Measurements from ENCODE around the gene ST6GALNAC6.
A peak's percentile ranks its signal among the peaks of the same experiment; 100 is the strongest.

Gene ST6GALNAC6

DNA sequence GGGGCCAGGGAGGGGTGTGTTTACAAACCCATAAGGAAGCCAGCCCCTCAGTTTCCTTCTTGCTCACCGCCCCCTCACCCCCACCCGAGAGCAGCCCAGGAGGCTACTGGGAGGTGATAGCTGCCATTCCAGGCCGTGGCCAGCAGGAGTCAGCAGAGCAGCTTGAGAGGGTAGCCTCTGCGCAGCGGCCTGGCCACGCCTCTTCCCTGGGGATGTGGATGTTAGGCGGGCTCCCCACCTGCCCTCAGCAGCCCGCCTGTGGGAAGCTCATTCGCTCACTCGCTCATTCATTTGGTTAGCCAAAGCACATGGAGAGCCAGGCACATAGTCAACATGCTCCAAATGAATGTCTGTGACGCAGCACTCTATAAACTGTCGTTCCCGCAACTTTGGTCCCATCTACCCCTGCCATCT lies 44.3 kb upstream of the ST6GALNAC6 start:
- peak; percentile 85 for DNase-seq (ENCODE audit: low read depth)
- no peak overlapping the region for H3K4me3 ChIP-seq (ENCODE audit: low read depth, low read length)
- TF ChIP-seq, protein P1, sequence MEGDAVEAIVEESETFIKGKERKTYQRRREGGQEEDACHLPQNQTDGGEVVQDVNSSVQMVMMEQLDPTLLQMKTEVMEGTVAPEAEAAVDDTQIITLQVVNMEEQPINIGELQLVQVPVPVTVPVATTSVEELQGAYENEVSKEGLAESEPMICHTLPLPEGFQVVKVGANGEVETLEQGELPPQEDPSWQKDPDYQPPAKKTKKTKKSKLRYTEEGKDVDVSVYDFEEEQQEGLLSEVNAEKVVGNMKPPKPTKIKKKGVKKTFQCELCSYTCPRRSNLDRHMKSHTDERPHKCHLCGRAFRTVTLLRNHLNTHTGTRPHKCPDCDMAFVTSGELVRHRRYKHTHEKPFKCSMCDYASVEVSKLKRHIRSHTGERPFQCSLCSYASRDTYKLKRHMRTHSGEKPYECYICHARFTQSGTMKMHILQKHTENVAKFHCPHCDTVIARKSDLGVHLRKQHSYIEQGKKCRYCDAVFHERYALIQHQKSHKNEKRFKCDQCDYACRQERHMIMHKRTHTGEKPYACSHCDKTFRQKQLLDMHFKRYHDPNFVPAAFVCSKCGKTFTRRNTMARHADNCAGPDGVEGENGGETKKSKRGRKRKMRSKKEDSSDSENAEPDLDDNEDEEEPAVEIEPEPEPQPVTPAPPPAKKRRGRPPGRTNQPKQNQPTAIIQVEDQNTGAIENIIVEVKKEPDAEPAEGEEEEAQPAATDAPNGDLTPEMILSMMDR (IDR thresholded peaks at IDR 0.05; ENCODE audit: insufficient read depth, low read depth, low read length, missing control alignments): peak; percentile 96

DNA sequence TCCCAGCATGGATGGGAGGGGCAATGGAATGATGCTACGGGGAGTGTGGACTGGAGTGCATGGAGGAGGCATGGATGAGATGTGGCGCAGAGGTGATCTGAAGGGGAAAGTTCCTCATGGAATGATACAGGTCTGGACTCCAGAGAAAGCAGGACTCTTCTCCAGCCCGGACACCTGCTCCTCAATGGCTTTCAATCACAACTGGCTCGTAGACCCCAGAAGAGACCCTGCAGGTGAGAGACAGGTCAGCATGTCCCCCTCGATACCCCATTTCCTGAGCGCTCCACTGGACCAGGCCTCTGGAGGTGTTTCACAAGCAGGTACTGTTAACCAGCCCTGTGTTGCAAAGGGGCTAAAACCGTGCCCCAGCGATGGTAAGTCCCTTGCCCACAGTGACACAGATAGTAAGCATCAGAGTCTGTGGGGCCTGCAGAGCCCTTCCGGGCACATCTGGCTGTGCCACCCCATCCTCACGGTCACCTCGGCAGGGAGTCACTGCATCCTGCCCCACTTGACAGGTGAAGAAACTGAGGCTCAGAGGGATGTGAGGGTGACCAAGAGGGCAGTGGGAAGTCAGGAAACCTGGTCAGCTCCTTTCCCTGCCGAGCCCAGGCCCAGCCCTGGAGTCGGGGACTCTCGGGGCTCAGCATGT lies 43.7 kb upstream of the ST6GALNAC6 start:
- TF ChIP-seq, protein P1 (IDR thresholded peaks at IDR 0.05; ENCODE audit: insufficient read depth, low read depth, low read length, missing control alignments): no peak
- H3K4me3 ChIP-seq (ENCODE audit: low read depth, low read length): no peak overlapping the region
- DNase-seq (ENCODE audit: low read depth): no peak

DNA sequence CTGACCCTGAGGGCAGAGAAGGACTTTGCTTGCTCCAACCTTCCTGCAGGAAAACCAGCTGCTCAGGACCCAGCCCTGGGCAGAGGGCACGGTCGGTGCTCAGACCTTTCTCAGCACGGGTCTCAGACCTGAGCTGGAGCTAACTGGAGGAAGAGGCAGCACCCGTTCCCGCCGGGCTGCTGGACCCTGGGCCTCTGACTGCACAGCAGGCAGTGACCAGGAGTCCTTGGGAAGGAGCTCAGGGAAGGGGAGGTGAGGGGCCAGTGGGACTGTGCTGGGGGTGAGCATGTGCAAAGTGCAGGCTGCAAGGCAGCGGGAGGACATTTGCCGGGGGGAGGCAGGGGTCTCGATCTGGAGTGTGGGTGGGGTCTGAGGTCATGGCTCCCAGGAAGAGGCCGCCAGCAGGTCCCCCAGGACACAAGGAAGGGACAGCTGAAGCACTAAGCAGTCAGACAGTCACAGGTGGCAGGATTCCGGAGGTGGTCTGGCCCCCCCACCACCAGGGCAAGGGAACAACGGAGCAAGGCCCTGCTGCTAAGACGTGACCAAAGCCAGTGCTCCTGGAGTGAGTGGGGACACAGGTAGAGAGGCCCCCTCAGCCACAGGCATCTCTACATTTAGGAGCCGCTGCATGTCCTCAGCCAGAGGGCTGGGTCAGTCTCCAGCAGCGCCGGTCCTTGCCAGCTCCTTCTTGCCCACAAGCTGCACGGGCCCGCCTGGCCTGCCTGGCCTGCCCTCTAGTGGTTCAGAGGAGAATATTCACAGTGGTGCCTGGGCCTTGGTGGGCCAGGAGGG lies 43.0 kb upstream of the ST6GALNAC6 start:
- peak; percentile 77 for DNase-seq (ENCODE audit: low read depth)
- TF ChIP-seq, protein P1 (IDR thresholded peaks at IDR 0.05; ENCODE audit: insufficient read depth, low read depth, low read length, missing control alignments): peak; percentile 81
- H3K4me3 ChIP-seq (ENCODE audit: low read depth, low read length): no peak overlapping the region

DNA sequence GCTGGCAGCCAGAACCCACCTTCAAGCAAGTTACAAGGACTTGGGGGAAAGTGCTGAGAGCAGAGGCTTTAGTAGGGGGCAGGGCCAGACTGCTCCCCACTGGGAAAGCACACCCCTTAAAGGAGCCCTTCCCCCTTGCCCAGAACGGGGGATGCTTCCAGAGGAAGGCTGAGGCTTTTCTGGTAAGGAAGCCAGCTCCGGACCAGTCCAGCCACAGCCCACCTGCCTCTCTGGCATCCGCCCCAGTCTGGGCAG lies 42.5 kb upstream of the ST6GALNAC6 start:
- H3K4me3 ChIP-seq (ENCODE audit: low read depth, low read length): no peak overlapping the region
- DNase-seq (ENCODE audit: low read depth): no peak
- TF ChIP-seq, protein P1 (IDR thresholded peaks at IDR 0.05; ENCODE audit: insufficient read depth, low read depth, low read length, missing control alignments): no peak

DNA sequence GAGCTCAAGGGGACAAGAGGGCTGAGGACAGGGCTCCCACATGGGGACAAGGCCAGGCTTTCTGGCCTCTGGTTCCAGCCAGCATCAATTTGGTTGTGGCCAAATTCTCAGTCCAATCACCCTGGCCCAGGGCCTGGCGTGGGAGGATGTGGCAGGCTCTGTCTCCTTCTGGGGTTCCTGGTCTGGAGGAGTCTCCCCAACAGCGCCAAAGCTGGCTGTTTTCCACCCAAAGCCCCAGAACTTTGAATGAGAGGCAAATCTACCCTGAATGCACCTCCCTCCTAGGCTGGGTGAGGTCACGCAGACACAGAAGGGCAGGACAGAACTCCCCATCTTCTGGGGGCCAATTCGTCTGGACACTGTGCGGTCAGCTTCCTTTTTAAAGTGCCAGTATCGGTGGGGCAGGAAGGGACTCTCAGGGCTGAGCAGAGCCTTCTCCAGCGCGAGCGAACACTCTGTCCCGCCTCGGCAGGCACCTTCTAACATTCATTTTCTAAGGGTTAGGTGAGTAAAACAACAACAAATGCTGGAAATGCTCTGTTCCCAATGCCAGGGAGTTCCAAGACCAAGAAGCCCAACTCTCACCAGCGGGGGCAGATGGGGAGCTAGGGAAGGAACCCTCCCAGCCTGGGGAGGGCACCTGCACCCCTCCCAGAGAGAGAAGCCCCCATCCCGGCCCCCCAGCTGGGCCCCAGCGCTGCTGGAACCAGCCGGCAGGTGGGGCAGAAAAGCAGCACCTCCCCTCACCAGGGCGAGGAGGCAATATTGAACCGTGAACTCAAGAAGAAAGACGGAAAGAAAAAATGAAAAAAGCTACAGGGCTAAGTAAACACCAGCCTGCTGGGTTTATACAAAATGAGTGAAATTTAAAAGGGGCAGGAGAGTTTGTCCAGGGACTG lies 41.9 kb upstream of the ST6GALNAC6 start:
- TF ChIP-seq, protein P1 (IDR thresholded peaks at IDR 0.05; ENCODE audit: insufficient read depth, low read depth, low read length, missing control alignments): no peak
- DNase-seq (ENCODE audit: low read depth): no peak
- H3K4me3 ChIP-seq (ENCODE audit: low read depth, low read length): no peak overlapping the region

DNA sequence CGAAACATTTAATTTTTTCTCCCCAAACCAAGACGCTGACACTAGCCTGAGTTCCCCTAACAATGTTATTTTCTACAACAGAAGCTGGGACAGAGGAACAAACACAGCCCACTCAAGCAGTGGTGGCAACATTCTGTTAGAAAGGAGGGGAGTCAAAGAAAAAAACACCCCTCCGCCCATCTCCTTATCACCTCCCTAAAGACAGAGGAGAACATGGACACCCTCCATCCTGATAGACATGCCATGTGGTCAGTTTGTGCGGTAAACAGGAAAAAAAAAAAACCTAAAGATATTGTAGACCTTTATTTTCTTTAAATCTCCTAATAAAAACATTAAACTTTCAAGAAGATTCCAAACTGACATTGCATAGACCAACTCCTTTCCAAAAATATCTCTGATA lies 41.2 kb upstream of the ST6GALNAC6 start:
- no peak for DNase-seq (ENCODE audit: low read depth)
- TF ChIP-seq, protein P1 (IDR thresholded peaks at IDR 0.05; ENCODE audit: insufficient read depth, low read depth, low read length, missing control alignments): no peak
- H3K4me3 ChIP-seq (ENCODE audit: low read depth, low read length): no peak overlapping the region

All from GM12865 (cell line).